ENCODE data around the gene NFAM1. TPM values are rescaled to one million over a fixed set of nuclear protein-coding genes. Genes with fewer than 3 reads are reported as not detected.
A peak's percentile ranks its signal among the peaks of the same experiment; 100 is the strongest.

NFAM1 gene
- total RNA-seq, 1 donor from 2014 or later: not detected

GRCh38 chr22:42365942-42366695 lies 66.1 kb downstream of the NFAM1 start:
- no peak for DNase-seq (ENCODE audit: low spot score)
- no peak overlapping the region for H3K27ac Mint-ChIP-seq (ENCODE audit: unreplicated experiment)
- H3K4me1 Mint-ChIP-seq (ENCODE audit: low read depth): peaks cover 34% of the 10 kb centered on the region
- H3K36me3 Mint-ChIP-seq (ENCODE audit: low read depth): no peaks in the 10 kb centered on the region
- H3K27me3 Mint-ChIP-seq (ENCODE audit: low read depth): peaks cover 12% of the 10 kb centered on the region
- no peak for TF ChIP-seq CTCF (IDR thresholded peaks at IDR 0.05)
- H3K9me3 Mint-ChIP-seq (ENCODE audit: low read depth): no peaks in the 10 kb centered on the region
- no peak overlapping the region for H3K4me3 Mint-ChIP-seq (ENCODE audit: unreplicated experiment)

- peak overlapping the region; percentile 49 for H3K27ac Mint-ChIP-seq (ENCODE audit: unreplicated experiment)
Measured at GRCh38 chr22:42365111-42365865, 66.9 kb downstream of the NFAM1 start.

GRCh38 chr22:42364604-42365110 lies 67.5 kb downstream of the NFAM1 start:
- H3K27ac Mint-ChIP-seq (ENCODE audit: unreplicated experiment): peak overlapping the region; percentile 49
- H3K36me3 Mint-ChIP-seq (ENCODE audit: low read depth): no peaks in the 10 kb centered on the region
- no peak for DNase-seq (ENCODE audit: low spot score)
- peaks cover 12% of the 10 kb centered on the region for H3K27me3 Mint-ChIP-seq (ENCODE audit: low read depth)
- no peak for TF ChIP-seq CTCF (IDR thresholded peaks at IDR 0.05)
- H3K9me3 Mint-ChIP-seq (ENCODE audit: low read depth): no peaks in the 10 kb centered on the region
- H3K4me3 Mint-ChIP-seq (ENCODE audit: unreplicated experiment): peak overlapping the region; percentile 38
- H3K4me1 Mint-ChIP-seq (ENCODE audit: low read depth): peaks cover 31% of the 10 kb centered on the region

More at GRCh38 chr22:42365111-42365865, 66.9 kb downstream of the NFAM1 start:
- peaks cover 12% of the 10 kb centered on the region for H3K27me3 Mint-ChIP-seq (ENCODE audit: low read depth)
- peak overlapping the region; percentile 48 for H3K4me3 Mint-ChIP-seq (ENCODE audit: unreplicated experiment)
- peaks cover 34% of the 10 kb centered on the region for H3K4me1 Mint-ChIP-seq (ENCODE audit: low read depth)
- DNase-seq (ENCODE audit: low spot score): no peak
- no peak for TF ChIP-seq CTCF (IDR thresholded peaks at IDR 0.05)
- H3K36me3 Mint-ChIP-seq (ENCODE audit: low read depth): no peaks in the 10 kb centered on the region
- H3K9me3 Mint-ChIP-seq (ENCODE audit: low read depth): no peaks in the 10 kb centered on the region

GRCh38 chr22:42363892-42364291 lies 68.3 kb downstream of the NFAM1 start:
- Mint-ChIP-seq H3K4me1 (ENCODE audit: low read depth) (peaks cover 27% of the 10 kb centered on the region), H3K4me3 (ENCODE audit: unreplicated experiment) (no peak overlapping the region), H3K27ac (ENCODE audit: unreplicated experiment) (no peak overlapping the region), H3K27me3 (ENCODE audit: low read depth) (peaks cover 11% of the 10 kb centered on the region), H3K36me3 (ENCODE audit: low read depth) (no peaks in the 10 kb centered on the region), H3K9me3 (ENCODE audit: low read depth) (no peaks in the 10 kb centered on the region)
- DNase-seq (ENCODE audit: low spot score): no peak
- TF ChIP-seq CTCF (IDR thresholded peaks at IDR 0.05): no peak

- H3K9me3 Mint-ChIP-seq (ENCODE audit: low read depth): no peaks in the 10 kb centered on the region
Measured at GRCh38 chr22:42361523-42361922, 70.7 kb downstream of the NFAM1 start.

More at GRCh38 chr22:42361523-42361922, 70.7 kb downstream of the NFAM1 start:
- H3K4me3 Mint-ChIP-seq (ENCODE audit: unreplicated experiment): no peak overlapping the region
- H3K36me3 Mint-ChIP-seq (ENCODE audit: low read depth): no peaks in the 10 kb centered on the region
- peaks cover 6% of the 10 kb centered on the region for H3K27me3 Mint-ChIP-seq (ENCODE audit: low read depth)
- H3K4me1 Mint-ChIP-seq (ENCODE audit: low read depth): peaks cover 22% of the 10 kb centered on the region
- H3K27ac Mint-ChIP-seq (ENCODE audit: unreplicated experiment): no peak overlapping the region
- no peak for TF ChIP-seq CTCF (IDR thresholded peaks at IDR 0.05)
- DNase-seq (ENCODE audit: low spot score): no peak
